ENCODE data around the gene RCSD1.

The RCSD1 gene

DNA sequence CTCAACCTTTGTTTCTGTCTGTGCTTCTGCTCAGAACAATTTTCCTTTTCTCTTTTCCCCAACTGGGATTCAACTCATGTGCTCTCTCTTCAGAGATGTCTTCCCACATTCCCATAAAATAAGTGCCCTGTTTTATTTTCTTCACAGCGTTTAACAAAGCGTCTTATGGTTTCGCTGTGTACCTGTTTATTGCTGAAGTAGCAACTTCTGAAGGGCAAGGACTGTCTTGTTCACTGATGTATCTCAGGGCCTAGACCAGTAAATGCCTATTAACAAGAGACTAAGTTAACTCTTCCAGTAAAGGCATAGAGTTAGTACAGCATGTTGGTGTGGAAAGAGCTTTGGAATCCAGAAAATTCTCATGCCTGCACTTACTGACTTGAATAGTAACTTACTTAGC is 48.8 kb downstream of the RCSD1 start:
- DNase-seq (ENCODE audit: low spot score): no peak
- H3K27me3 ChIP-seq (ENCODE audit: insufficient read depth, poor library complexity, severe bottlenecking): no peaks in the 10 kb centered on the region
- H3K4me1 ChIP-seq (ENCODE audit: insufficient read depth, poor library complexity, severe bottlenecking): no peaks in the 10 kb centered on the region
- TF ChIP-seq, protein P1, sequence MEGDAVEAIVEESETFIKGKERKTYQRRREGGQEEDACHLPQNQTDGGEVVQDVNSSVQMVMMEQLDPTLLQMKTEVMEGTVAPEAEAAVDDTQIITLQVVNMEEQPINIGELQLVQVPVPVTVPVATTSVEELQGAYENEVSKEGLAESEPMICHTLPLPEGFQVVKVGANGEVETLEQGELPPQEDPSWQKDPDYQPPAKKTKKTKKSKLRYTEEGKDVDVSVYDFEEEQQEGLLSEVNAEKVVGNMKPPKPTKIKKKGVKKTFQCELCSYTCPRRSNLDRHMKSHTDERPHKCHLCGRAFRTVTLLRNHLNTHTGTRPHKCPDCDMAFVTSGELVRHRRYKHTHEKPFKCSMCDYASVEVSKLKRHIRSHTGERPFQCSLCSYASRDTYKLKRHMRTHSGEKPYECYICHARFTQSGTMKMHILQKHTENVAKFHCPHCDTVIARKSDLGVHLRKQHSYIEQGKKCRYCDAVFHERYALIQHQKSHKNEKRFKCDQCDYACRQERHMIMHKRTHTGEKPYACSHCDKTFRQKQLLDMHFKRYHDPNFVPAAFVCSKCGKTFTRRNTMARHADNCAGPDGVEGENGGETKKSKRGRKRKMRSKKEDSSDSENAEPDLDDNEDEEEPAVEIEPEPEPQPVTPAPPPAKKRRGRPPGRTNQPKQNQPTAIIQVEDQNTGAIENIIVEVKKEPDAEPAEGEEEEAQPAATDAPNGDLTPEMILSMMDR (IDR thresholded peaks at IDR 0.05; ENCODE audit: poor library complexity, severe bottlenecking): no peak
- no peaks in the 10 kb centered on the region for H3K9me3 ChIP-seq (ENCODE audit: severe bottlenecking)
- no peak for ATAC-seq (ENCODE audit: low read depth)
- no peak overlapping the region for H3K4me3 ChIP-seq (ENCODE audit: severe bottlenecking)
- H3K27ac ChIP-seq (ENCODE audit: poor library complexity, severe bottlenecking): no peak overlapping the region
- no peaks in the 10 kb centered on the region for H3K36me3 ChIP-seq (ENCODE audit: low read depth)

DNA sequence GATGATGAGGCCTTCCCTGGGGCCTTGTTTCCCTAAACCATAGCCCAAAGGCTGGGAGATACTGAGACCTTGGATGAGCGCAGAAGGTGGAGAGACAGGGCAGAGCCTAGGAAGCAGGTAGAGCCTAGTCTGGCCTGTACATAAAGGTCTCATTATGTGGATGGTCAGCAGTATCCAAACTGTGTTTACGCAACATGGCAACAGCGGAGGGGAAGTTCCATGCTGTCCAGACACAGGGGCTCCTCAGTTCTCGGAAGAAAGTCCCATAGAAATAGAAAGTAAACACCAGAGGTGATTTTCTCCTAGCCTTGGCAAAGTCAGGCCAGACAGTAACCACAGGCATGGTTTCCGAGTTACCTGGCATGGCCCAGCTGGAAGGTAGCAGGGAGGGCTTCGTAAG is 49.7 kb downstream of the RCSD1 start:
- DNase-seq (ENCODE audit: low spot score) (no peak), ATAC-seq (ENCODE audit: low read depth) (no peak)
- H3K4me1 ChIP-seq (ENCODE audit: insufficient read depth, poor library complexity, severe bottlenecking): no peaks in the 10 kb centered on the region
- H3K36me3 ChIP-seq (ENCODE audit: low read depth): no peaks in the 10 kb centered on the region
- H3K27ac ChIP-seq (ENCODE audit: poor library complexity, severe bottlenecking): no peak overlapping the region
- TF ChIP-seq, protein P1 (IDR thresholded peaks at IDR 0.05; ENCODE audit: poor library complexity, severe bottlenecking): no peak
- no peak overlapping the region for H3K4me3 ChIP-seq (ENCODE audit: severe bottlenecking)
- H3K27me3 ChIP-seq (ENCODE audit: insufficient read depth, poor library complexity, severe bottlenecking): no peaks in the 10 kb centered on the region
- no peaks in the 10 kb centered on the region for H3K9me3 ChIP-seq (ENCODE audit: severe bottlenecking)

DNA sequence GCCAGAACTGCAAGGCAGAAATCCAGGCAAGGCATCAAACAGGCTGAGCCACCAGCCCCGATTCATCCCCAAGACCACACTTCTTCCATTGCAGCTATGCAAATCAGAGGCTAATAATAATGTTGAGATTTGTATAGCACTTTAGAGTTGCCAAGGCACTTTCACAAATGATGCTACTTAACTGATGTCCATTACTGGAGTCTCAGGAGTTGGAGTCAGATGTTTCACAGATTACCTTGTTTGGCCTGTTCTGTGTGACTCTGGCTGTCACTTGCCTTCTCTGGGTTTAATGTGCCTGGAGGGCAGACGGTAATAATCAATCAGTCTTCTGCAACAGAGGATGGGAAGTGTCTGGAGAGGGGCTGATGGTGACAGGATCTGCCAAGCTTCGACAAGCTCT is 51.0 kb downstream of the RCSD1 start:
- TF ChIP-seq, protein P1 (IDR thresholded peaks at IDR 0.05; ENCODE audit: poor library complexity, severe bottlenecking): no peak
- Histone ChIP-seq H3K27ac (ENCODE audit: poor library complexity, severe bottlenecking) (no peak overlapping the region), H3K27me3 (ENCODE audit: insufficient read depth, poor library complexity, severe bottlenecking) (no peaks in the 10 kb centered on the region), H3K9me3 (ENCODE audit: severe bottlenecking) (no peaks in the 10 kb centered on the region), H3K36me3 (ENCODE audit: low read depth) (no peaks in the 10 kb centered on the region), H3K4me1 (ENCODE audit: insufficient read depth, poor library complexity, severe bottlenecking) (no peaks in the 10 kb centered on the region), H3K4me3 (ENCODE audit: severe bottlenecking) (no peak overlapping the region)
- DNase-seq (ENCODE audit: low spot score) (no peak), ATAC-seq (ENCODE audit: low read depth) (no peak)

DNA sequence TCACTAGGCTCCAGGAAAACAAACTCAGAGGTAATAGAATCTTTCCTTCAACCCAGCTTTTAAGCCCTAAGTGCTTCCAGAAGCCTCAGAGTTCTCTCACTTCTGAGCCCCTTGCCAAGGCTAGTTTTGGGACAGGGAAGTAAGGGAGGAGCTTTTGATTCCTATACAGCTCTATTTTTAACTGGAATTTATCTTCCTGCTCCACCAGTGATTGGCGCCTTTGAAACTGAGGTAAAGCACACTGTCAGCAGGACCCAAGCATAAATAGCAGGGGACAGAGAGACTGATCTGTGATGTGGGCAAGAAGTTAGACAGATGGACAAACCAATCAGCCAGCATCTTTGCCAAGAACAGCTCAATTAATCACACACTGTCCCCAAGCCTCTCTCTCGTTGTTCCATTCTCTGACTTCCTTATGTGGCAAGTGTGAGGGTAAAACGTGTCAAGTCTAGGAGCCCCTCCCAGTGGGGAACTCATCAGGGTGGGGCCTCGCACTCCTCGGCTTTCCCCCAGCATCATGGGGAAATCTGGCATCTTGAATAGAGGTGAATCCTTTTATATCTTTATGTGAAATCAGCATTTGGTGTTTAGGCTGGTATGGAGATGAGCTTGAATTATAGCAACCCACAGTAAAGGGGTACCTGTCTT is 51.5 kb downstream of the RCSD1 start:
- ATAC-seq (ENCODE audit: low read depth): no peak
- H3K36me3 ChIP-seq (ENCODE audit: low read depth): no peaks in the 10 kb centered on the region
- TF ChIP-seq, protein P1 (IDR thresholded peaks at IDR 0.05; ENCODE audit: poor library complexity, severe bottlenecking): no peak
- H3K9me3 ChIP-seq (ENCODE audit: severe bottlenecking): no peaks in the 10 kb centered on the region
- no peaks in the 10 kb centered on the region for H3K27me3 ChIP-seq (ENCODE audit: insufficient read depth, poor library complexity, severe bottlenecking)
- H3K27ac ChIP-seq (ENCODE audit: poor library complexity, severe bottlenecking): no peak overlapping the region
- no peak overlapping the region for H3K4me3 ChIP-seq (ENCODE audit: severe bottlenecking)
- no peaks in the 10 kb centered on the region for H3K4me1 ChIP-seq (ENCODE audit: insufficient read depth, poor library complexity, severe bottlenecking)
- no peak for DNase-seq (ENCODE audit: low spot score)

DNA sequence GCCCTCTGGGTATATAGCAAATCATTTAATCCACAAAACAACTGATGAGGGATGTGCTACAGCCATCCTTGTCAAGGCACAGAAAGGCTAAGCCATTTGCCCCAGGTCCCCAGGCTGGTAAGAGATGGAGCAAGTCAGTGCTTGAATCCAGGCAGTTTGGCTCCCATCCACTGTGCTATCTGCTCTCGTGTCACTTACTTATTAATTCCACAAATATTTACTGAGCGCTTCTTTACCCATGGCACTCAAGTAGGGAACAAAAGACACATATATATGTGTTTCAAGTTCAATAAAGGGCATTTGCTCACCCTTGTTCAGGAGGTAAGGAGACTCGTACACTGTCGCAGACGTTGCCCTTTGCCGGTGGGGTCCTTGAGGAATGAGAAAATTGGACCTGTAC is 53.2 kb downstream of the RCSD1 start:
- no peaks in the 10 kb centered on the region for H3K4me1 ChIP-seq (ENCODE audit: insufficient read depth, poor library complexity, severe bottlenecking)
- ATAC-seq (ENCODE audit: low read depth) (no peak), DNase-seq (ENCODE audit: low spot score) (no peak)
- no peak overlapping the region for H3K27ac ChIP-seq (ENCODE audit: poor library complexity, severe bottlenecking)
- H3K27me3 ChIP-seq (ENCODE audit: insufficient read depth, poor library complexity, severe bottlenecking): no peaks in the 10 kb centered on the region
- H3K9me3 ChIP-seq (ENCODE audit: severe bottlenecking): no peaks in the 10 kb centered on the region
- H3K4me3 ChIP-seq (ENCODE audit: severe bottlenecking): no peak overlapping the region
- no peaks in the 10 kb centered on the region for H3K36me3 ChIP-seq (ENCODE audit: low read depth)
- TF ChIP-seq, protein P1 (IDR thresholded peaks at IDR 0.05; ENCODE audit: poor library complexity, severe bottlenecking): no peak
